Trophoblast cell (in vitro differentiated cells and primary cell): ENCODE results near the gene KRT8.

ENCODE experiments used
- DNase-seq, 2 donors: peaks; one replicate each; pipeline ENCODE4 v3.0.0-alpha.2; 2016
- H2AFZ ChIP-seq: 2 replicates; pipeline ENCODE4 v1.6.1; 2013; ENCODE audit warnings: low read length, moderate library complexity, mild to moderate bottlenecking; ENCODE audit not compliant: insufficient read depth, poor library complexity
- H2AK5ac ChIP-seq: 2 replicates; pipeline ENCODE4 v1.6.1; 2013; ENCODE audit warnings: mild to moderate bottlenecking, low read length
- H2BK120ac ChIP-seq: 2 replicates; pipeline ENCODE4 v1.6.1; 2013; ENCODE audit warnings: low read length, mild to moderate bottlenecking, moderate library complexity; ENCODE audit not compliant: insufficient read depth, poor library complexity
- H2BK12ac ChIP-seq: 2 replicates; pipeline ENCODE4 v1.6.1; 2013; ENCODE audit warnings: mild to moderate bottlenecking, low read length, moderate library complexity
- H2BK5ac ChIP-seq: 2 replicates; pipeline ENCODE4 v1.6.1; 2013; ENCODE audit warnings: low read length, low read depth, moderate library complexity, mild to moderate bottlenecking; ENCODE audit not compliant: poor library complexity
- H3K14ac ChIP-seq: 2 replicates; pipeline ENCODE4 v1.6.1; 2013; ENCODE audit warnings: mild to moderate bottlenecking, low read length
- H3K18ac ChIP-seq: 2 replicates; pipeline ENCODE4 v1.6.1; 2013; ENCODE audit warnings: mild to moderate bottlenecking, low read length
- H3K23ac ChIP-seq: 2 replicates; pipeline ENCODE4 v1.6.1; 2013; ENCODE audit warnings: low read length
- H3K27ac ChIP-seq: 2 replicates; pipeline ENCODE4 v1.5.1; 2013; ENCODE audit warnings: low read depth, mild to moderate bottlenecking, inconsistent platforms, low read length, moderate library complexity
- H3K27me3 ChIP-seq: 2 replicates; pipeline ENCODE4 v1.6.1; 2013; ENCODE audit warnings: inconsistent platforms, mild to moderate bottlenecking, low read length, moderate library complexity; ENCODE audit not compliant: insufficient read depth
- H3K36me3 ChIP-seq, 2 experiments: 1 replicate in 1 of 2; 2 replicates in 1 of 2; pipeline ENCODE4 v1.6.1; 2013; ENCODE audit warnings: low read length in 2 of 2, mild to moderate bottlenecking in 2 of 2, moderate library complexity in 1 of 2; ENCODE audit not compliant: insufficient read depth in 2 of 2, control insufficient read depth in 1 of 2
- H3K4ac ChIP-seq: 2 replicates; pipeline ENCODE4 v1.6.1; 2013; ENCODE audit warnings: low read depth, mild to moderate bottlenecking, low read length, moderate library complexity
- H3K4me1 ChIP-seq, 2 experiments: 1 replicate in 1 of 2; 2 replicates in 1 of 2; pipeline ENCODE4 v1.6.1; 2013; ENCODE audit warnings: low read length in 2 of 2, mild to moderate bottlenecking in 2 of 2, moderate library complexity in 1 of 2; ENCODE audit not compliant: insufficient read depth in 2 of 2, control insufficient read depth in 1 of 2
- H3K4me2 ChIP-seq: 2 replicates; pipeline ENCODE4 v1.6.1; 2013; ENCODE audit warnings: inconsistent platforms, mild to moderate bottlenecking, low read length, moderate library complexity
- H3K4me3 ChIP-seq: 2 replicates; pipeline ENCODE4 v1.5.1; 2013; ENCODE audit warnings: mild to moderate bottlenecking, low read depth, low read length, inconsistent platforms
- H3K79me1 ChIP-seq: one replicate; pipeline ENCODE4 v1.6.1; 2013; ENCODE audit warnings: low read length
- H3K79me2 ChIP-seq: 2 replicates; pipeline ENCODE4 v1.6.1; 2013; ENCODE audit warnings: low read length, mild to moderate bottlenecking; ENCODE audit not compliant: control insufficient read depth, insufficient read depth, poor library complexity
- H3K9ac ChIP-seq: 2 replicates; pipeline ENCODE4 v1.6.1; 2013; ENCODE audit warnings: mild to moderate bottlenecking, low read length
- H3K9me3 ChIP-seq: 2 replicates; pipeline ENCODE4 v1.6.1; 2013; ENCODE audit warnings: low read depth, mild to moderate bottlenecking, control low read depth, inconsistent platforms, low read length; ENCODE audit not compliant: insufficient read depth
- H4K12ac ChIP-seq: 2 replicates; pipeline ENCODE4 v1.6.1; 2013; ENCODE audit warnings: low read depth, mild to moderate bottlenecking, low read length, moderate library complexity
- H4K8ac ChIP-seq: 2 replicates; pipeline ENCODE4 v1.6.1; 2013; ENCODE audit warnings: low read depth, mild to moderate bottlenecking, low read length, moderate library complexity
- H4K91ac ChIP-seq: one replicate; pipeline ENCODE4 v1.6.1; 2013; ENCODE audit warnings: low read depth, mild to moderate bottlenecking, low read length, moderate library complexity
- WGBS: extraction: QIAGEN DNeasy Blood & Tissue Kit; methylation state at CpG from one replicate; pipeline ENCODE4 v1.1.7; 2013; ENCODE audit warnings: missing lambda C conversion rate; ENCODE audit not compliant: insufficient read length, insufficient coverage; ENCODE audit errors: extremely low coverage; 5-methylcytosine and 5-hydroxymethylcytosine counted together

Gene KRT8

DNA sequence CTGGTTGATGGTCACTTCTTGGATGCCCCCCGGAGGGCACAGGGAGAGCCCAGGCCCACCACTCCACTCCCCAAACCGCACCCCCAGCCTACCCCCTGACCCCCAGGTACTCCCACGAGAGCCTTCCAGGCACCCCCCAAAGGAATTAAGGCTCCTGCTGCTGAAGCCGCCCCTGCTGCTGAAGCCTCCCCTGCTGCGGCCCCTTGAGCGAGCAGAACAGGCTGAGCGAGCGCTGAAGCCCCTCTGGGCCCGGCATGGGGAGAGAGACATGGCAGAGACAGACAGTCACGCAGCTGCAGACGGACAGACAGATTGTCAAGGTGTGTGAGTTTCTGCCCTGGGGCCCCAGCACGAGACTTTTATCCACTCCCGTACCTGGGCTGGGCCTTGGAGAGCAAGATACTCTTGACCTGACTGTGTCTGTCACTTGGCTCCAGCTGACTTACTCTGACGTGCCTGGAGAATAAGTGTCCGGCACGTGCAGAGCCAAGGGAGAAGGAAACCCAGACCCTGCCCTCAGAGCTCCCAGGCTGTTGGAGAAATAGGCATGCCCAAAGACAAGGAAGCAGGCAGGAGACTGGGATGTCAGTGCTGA is 56.1 kb downstream of the KRT8 start, which contains the start of gene KRT78:
TSS of gene KRT78 (minus strand) at position 334 of the 595 bp plus-strand sequence. CDS start at position 270, 64 bp downstream.
- no peak within 1 kb of the TSS for H4K91ac ChIP-seq
- H3K18ac ChIP-seq, result no peak within 1 kb of the TSS
- DNase-seq, result peak; percentile 84 to 93
- no peak within 1 kb of the TSS for H2AK5ac ChIP-seq
- no peaks in the 10 kb centered on the region for H3K79me2 ChIP-seq
- no peak within 1 kb of the TSS for H2BK120ac ChIP-seq
- no peaks in the 10 kb centered on the region for H3K79me1 ChIP-seq
- H3K27me3 ChIP-seq, result no peaks in the 10 kb centered on the region
- H3K14ac ChIP-seq, result no peak within 1 kb of the TSS
- H4K12ac ChIP-seq, result no peak within 1 kb of the TSS
- no peak within 1 kb of the TSS for H2BK12ac ChIP-seq
- no peak within 1 kb of the TSS for H2BK5ac ChIP-seq
- no peaks in the 10 kb centered on the region for H3K36me3 ChIP-seq
- WGBS, result no CpG with 5 or more reads among the region's 16 CpGs
- no peak within 1 kb of the TSS for H3K4me2 ChIP-seq
- H4K8ac ChIP-seq, result no peak within 1 kb of the TSS
- peaks cover 3% of the 10 kb centered on the region for H3K9me3 ChIP-seq
- no peak within 1 kb of the TSS for H3K23ac ChIP-seq
- H3K4ac ChIP-seq, result no peak within 1 kb of the TSS
- no peak within 1 kb of the TSS for H3K4me3 ChIP-seq
- peaks cover 4 to 6% of the 10 kb centered on the region in 2 experiments for H3K4me1 ChIP-seq
- H3K27ac ChIP-seq, result no peak within 1 kb of the TSS
- no peak within 1 kb of the TSS for H2AFZ ChIP-seq
- H3K9ac ChIP-seq, result no peak within 1 kb of the TSS

DNA sequence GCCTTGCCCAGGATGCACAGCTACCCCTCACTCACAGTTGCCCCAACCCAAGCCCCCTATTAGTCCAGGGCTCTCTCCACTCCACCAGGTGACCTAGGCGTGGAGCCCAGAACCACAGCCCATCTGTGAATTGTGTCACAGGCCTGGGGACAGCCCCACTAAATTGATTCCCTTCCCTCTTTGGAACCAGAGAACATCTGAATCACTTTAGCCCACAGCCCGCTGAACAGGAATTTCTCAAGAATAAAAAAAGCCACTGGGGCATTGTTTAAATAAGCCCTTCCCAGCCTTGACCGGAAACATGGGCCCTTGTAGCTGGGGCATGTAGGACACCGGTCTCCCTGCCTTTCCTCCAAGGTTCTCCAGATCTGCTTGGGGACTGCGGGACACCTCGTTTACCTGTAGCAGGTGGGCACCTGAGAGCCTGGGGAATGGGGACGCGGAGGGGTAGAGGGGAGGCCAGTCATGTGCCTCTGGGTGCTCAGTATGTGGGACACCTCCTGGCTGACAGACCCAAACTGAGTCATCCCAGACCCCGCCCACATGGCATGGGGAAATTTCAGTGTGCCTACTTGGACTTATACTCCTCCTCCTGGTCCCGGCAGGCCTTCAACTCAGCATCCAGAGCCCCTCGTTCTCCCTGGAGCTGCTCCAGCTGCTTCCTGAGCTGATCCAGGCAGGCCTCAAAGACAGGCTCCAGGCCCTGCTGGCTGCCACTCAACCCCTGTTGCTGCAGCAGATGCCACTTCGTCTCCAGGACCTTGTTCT is 57.4 kb downstream of the KRT8 start:
- no CpG with 5 or more reads among the region's 12 CpGs for WGBS
- H2BK5ac ChIP-seq, result no peak overlapping the region

More for the DNA sequence above, 57.4 kb downstream of the KRT8 start:
- no peak overlapping the region for H3K4me3 ChIP-seq
- H3K18ac ChIP-seq, result no peak overlapping the region
- H4K91ac ChIP-seq, result no peak overlapping the region
- H3K27ac ChIP-seq, result no peak overlapping the region
- peaks cover 4 to 6% of the 10 kb centered on the region in 2 experiments for H3K4me1 ChIP-seq
- peak; percentile 25 to 50 for DNase-seq
- H3K9me3 ChIP-seq, result peaks cover 3% of the 10 kb centered on the region
- no peak overlapping the region for H2BK120ac ChIP-seq
- no peak overlapping the region for H3K9ac ChIP-seq
- no peak overlapping the region for H2AFZ ChIP-seq
- no peaks in the 10 kb centered on the region for H3K79me2 ChIP-seq
- no peak overlapping the region for H4K12ac ChIP-seq
- no peak overlapping the region for H2AK5ac ChIP-seq
- no peak overlapping the region for H3K4ac ChIP-seq
- H3K27me3 ChIP-seq, result no peaks in the 10 kb centered on the region
- no peak overlapping the region for H3K23ac ChIP-seq
- no peak overlapping the region for H4K8ac ChIP-seq
- no peak overlapping the region for H3K14ac ChIP-seq
- no peak overlapping the region for H3K4me2 ChIP-seq
- H3K36me3 ChIP-seq, result no peaks in the 10 kb centered on the region
- no peak overlapping the region for H2BK12ac ChIP-seq
- no peaks in the 10 kb centered on the region for H3K79me1 ChIP-seq
